Activated T-cell treated with anti-CD3 and anti-CD28 coated beads for 24 hours (primary cell): ENCODE measurements around the gene CRTC1.

Experiments used
- DNase-seq: peaks from one replicate; pipeline ENCODE4 v3.0.0-alpha.2; 2020; ENCODE audit warnings: low read depth

CRTC1 gene

GRCh38 chr19:18769989-18770528, 86.6 kb downstream of the CRTC1 start:
- DNase-seq = no peak

GRCh38 chr19:18770663-18771327, 87.3 kb downstream of the CRTC1 start:
- DNase-seq = no peak

GRCh38 chr19:18771328-18772242, 88.1 kb downstream of the CRTC1 start:
- DNase-seq = no peak

- no peak for DNase-seq
Measured at GRCh38 chr19:18772620-18773587, 89.4 kb downstream of the CRTC1 start.

GRCh38 chr19:18773682-18774081, 90.2 kb downstream of the CRTC1 start:
- no peak for DNase-seq

GRCh38 chr19:18774107-18774506, 90.6 kb downstream of the CRTC1 start:
- DNase-seq = no peak

GRCh38 chr19:18774782-18775444, 91.4 kb downstream of the CRTC1 start:
- no peak for DNase-seq

GRCh38 chr19:18775586-18776287, 92.3 kb downstream of the CRTC1 start:
- no peak for DNase-seq

- DNase-seq = no peak
Measured at GRCh38 chr19:18776288-18776594, 92.8 kb downstream of the CRTC1 start.

- DNase-seq = no peak
Measured at GRCh38 chr19:18776736-18777135, 93.3 kb downstream of the CRTC1 start.

GRCh38 chr19:18777301-18778075, 94.0 kb downstream of the CRTC1 start:
- DNase-seq = no peak

- no peak for DNase-seq
Measured at GRCh38 chr19:18778076-18778389, 94.6 kb downstream of the CRTC1 start.

GRCh38 chr19:18778826-18779495, 95.5 kb downstream of the CRTC1 start:
- DNase-seq = no peak

- no peak for DNase-seq
Measured at GRCh38 chr19:18780081-18780480, 96.6 kb downstream of the CRTC1 start.

GRCh38 chr19:18780631-18781030, 97.2 kb downstream of the CRTC1 start:
- no peak for DNase-seq

GRCh38 chr19:18781047-18781600, 97.6 kb downstream of the CRTC1 start:
- no peak for DNase-seq

- DNase-seq = no peak
Measured at GRCh38 chr19:18781885-18782527, 98.5 kb downstream of the CRTC1 start.

- no peak for DNase-seq
Measured at GRCh38 chr19:18782559-18783225, 99.2 kb downstream of the CRTC1 start.
